ENCODE results near the gene AP2A1.

Gene AP2A1

DNA sequence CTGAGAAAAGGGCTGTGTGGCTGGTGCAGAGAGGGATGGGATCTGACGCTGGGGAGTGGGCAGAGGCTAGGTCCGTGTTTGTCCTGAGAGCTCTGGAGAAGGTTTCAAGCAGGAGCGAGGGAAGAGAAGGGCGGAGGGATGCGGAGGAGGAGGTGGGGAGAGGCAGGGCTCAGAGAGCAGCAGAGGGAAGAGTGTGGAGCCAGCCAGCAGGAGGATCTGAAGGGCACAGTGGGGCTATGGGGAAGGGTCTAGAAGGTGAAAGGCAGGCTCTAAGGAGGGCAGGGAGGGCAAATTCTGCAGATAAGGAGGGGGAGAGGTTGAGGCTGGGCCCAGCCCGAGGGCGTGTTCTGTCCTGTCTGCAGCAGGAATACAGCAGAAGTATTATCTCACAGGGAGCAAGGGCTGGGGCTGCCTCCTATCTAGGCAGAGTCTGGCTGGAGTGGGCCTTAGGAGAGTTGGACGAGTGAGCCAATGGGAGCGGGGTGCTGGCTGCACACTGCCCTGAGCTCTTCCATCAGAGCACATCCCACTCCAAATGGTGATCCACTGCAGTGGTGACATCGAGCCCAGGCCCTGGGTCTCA is 6.1 kb downstream of the AP2A1 start:
- Histone ChIP-seq H3K4me2 (no peak overlapping the region), H3K9me3 (replicated peaks in 1 of 11) (no peaks in the 10 kb centered on the region), H3K4me1 (peaks cover 7 to 31% (median 11%) of the 10 kb centered on the region in 10 experiments), H3K36me3 (peaks cover 19 to 68% (median 45%) of the 10 kb centered on the region in 11 experiments; a peak in 18 of 22 replicates), H3K4me3 (no peak overlapping the region), H4K20me1 (peaks cover 27 to 89% (median 65%) of the 10 kb centered on the region in 11 experiments; a peak in 18 of 22 replicates), H3K27me3 (no peaks in the 10 kb centered on the region), H3K9ac (0 out of 22 replicates have a peak overlapping the region, but pooled peaks of 1 of the 11 experiments have one; percentile 13), H3K27ac (no peak overlapping the region)
- no peak for TF ChIP-seq Cebpa-rat (IDR thresholded peaks at IDR 0.05)

DNA sequence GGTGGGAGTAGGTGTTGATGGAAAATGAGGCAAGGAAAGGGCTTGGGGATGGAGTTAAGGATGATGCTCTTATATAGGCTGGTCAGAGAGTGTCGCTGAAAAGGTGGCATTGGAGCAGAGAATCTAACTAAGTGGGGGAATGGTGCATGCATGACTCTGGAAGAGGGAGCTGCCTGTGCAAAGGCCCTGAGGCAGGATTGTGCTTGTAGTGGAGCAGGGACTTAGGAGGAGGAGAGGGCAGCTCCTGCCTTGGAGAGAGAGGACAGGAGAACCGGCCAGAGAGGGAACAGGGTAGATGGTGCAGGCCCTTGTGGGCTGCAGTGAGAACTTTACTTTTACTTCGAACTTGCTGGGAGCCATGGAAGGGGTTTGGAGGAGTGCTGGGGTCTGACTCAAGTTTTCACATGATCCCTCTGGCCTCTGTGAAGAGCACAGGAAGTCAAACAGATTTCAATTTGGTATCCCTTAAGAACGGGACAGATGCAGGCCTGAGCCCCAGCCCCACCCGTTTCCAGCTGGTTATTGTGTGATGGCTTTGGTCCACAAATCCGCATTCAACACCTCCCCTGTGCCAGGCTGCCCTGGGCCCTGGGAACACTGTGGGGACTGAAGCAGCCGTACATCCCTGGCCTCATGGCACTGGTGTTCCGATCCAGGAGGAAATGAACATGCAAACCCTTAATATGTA is 7.0 kb downstream of the AP2A1 start:
- H3K27ac ChIP-seq = no peak overlapping the region; a peak in 1 of 22 replicates
- no peak overlapping the region for H3K4me2 ChIP-seq
- H4K20me1 ChIP-seq = peaks cover 21 to 89% (median 60%) of the 10 kb centered on the region in 11 experiments; a peak in 18 of 22 replicates
- H3K27me3 ChIP-seq = no peaks in the 10 kb centered on the region
- peaks cover 19 to 63% (median 45%) of the 10 kb centered on the region in 11 experiments; a peak in 18 of 22 replicates for H3K36me3 ChIP-seq
- H3K9me3 ChIP-seq (replicated peaks in 1 of 11) = no peaks in the 10 kb centered on the region
- peak overlapping the region in 2 of 11 experiments; percentile 5 to 25; a peak in 3 of 22 replicates for H3K9ac ChIP-seq
- no peak overlapping the region for H3K4me3 ChIP-seq
- TF ChIP-seq Cebpa-rat (IDR thresholded peaks at IDR 0.05) = no peak
- H3K4me1 ChIP-seq = peaks cover 0 to 24% (median 4%) of the 10 kb centered on the region in 10 experiments; a peak in 10 of 20 replicates

DNA sequence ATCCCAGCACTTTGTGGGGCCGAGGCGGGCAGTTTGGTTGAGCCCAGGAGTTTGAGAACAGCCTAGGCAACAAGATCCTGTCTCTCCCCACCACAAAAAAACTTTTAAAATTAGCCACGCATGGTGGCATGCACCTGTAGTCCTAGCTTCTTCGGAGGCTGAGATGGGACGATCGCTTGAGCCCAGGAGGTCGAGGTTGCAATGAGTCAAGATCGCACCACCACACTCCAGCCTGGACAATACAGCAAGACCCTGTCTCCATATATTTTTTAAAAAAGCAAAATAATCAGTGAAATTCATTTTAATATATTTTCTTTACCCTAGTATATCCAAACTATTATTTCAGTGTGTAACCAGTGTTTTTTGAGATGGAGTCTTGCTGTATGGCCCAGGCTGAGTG is 8.2 kb downstream of the AP2A1 start:
- no peak overlapping the region for H3K4me3 ChIP-seq
- no peak overlapping the region for H3K27ac ChIP-seq
- H3K27me3 ChIP-seq = no peaks in the 10 kb centered on the region
- no peaks in the 10 kb centered on the region for H3K9me3 ChIP-seq (replicated peaks in 1 of 11)
- H4K20me1 ChIP-seq = peaks cover 21 to 89% (median 59%) of the 10 kb centered on the region in 11 experiments; a peak in 18 of 22 replicates
- H3K36me3 ChIP-seq = peaks cover 19 to 60% (median 45%) of the 10 kb centered on the region in 11 experiments; a peak in 18 of 22 replicates
- H3K9ac ChIP-seq = no peak overlapping the region
- peaks cover 4 to 25% (median 8%) of the 10 kb centered on the region in 10 experiments; a peak in 18 of 20 replicates for H3K4me1 ChIP-seq
- no peak overlapping the region for H3K4me2 ChIP-seq
- TF ChIP-seq Cebpa-rat (IDR thresholded peaks at IDR 0.05) = no peak

DNA sequence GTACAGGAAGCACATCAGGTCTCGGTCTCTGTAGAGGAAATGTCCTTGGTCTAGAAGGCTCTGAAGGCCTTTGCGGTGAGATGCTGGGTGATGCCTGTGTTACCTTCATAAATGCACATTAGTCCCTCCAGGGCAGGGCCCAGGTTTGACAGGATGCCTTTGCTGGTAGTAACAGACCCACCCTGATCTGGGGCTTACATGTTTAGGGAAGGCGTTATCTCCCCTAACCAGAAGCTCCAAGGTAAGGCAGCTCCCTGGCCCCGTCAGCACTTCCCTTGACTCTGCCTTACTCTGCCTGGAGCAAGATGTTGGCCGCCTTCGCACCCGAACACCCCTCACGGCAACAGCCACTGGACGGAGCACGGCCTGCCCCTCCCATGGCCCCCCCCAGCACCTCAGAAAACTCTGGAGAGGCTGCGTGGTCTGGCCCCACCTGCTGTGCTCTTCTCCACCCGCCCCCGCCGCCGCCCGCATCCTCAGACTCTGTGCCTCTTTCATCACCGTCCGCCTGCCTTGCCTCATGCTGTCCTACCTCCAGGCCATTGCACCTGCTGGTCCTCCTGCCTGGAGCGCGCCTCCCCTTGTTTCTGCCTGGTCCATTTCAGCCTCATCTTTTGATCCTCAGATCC is 9.1 kb downstream of the AP2A1 start:
- peaks cover 8 to 34% (median 16%) of the 10 kb centered on the region in 10 experiments; a peak in 18 of 20 replicates for H3K4me1 ChIP-seq
- H3K4me3 ChIP-seq = no peak overlapping the region
- no peak overlapping the region for H3K4me2 ChIP-seq
- H3K27ac ChIP-seq = no peak overlapping the region
- H4K20me1 ChIP-seq = peaks cover 21 to 89% (median 63%) of the 10 kb centered on the region in 11 experiments; a peak in 18 of 22 replicates
- 0 out of 22 replicates have a peak overlapping the region, but pooled peaks of 2 of the 11 experiments have one; percentile 3 to 15 for H3K9ac ChIP-seq
- no peaks in the 10 kb centered on the region for H3K9me3 ChIP-seq (replicated peaks in 1 of 11)
- H3K36me3 ChIP-seq = peaks cover 16 to 57% (median 37%) of the 10 kb centered on the region in 11 experiments; a peak in 18 of 22 replicates
- TF ChIP-seq Cebpa-rat (IDR thresholded peaks at IDR 0.05) = no peak
- H3K27me3 ChIP-seq = no peaks in the 10 kb centered on the region

DNA sequence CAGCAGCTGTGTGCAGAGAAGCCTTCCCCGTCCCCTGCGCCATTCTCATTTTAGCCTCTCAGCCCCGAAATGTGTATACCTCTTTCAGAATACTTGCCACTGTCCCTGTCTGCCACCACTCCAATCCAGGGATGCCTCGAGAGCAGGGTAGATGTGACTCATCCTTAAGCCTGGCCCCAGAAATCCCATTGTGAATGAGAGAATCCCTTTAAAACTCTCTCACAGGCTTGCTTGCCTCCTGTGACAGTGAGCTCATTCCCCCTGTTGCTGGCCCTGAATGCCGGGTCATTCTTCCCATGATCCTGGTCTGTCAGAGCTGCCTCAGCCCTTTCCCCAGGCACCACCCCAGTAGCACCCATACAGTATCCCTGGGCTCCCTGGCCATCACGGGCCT is 9.6 kb downstream of the AP2A1 start:
- Histone ChIP-seq H3K9me3 (replicated peaks in 1 of 11) (no peaks in the 10 kb centered on the region), H3K4me1 (peaks cover 8 to 39% (median 19%) of the 10 kb centered on the region in 10 experiments; a peak in 18 of 20 replicates), H3K9ac (no peak overlapping the region), H3K27me3 (no peaks in the 10 kb centered on the region), H3K4me2 (no peak overlapping the region), H3K4me3 (no peak overlapping the region), H4K20me1 (peaks cover 21 to 86% (median 65%) of the 10 kb centered on the region in 11 experiments; a peak in 18 of 22 replicates), H3K36me3 (peaks cover 13 to 59% (median 36%) of the 10 kb centered on the region in 11 experiments; a peak in 18 of 22 replicates), H3K27ac (no peak overlapping the region)
- TF ChIP-seq Cebpa-rat (IDR thresholded peaks at IDR 0.05) = no peak

DNA sequence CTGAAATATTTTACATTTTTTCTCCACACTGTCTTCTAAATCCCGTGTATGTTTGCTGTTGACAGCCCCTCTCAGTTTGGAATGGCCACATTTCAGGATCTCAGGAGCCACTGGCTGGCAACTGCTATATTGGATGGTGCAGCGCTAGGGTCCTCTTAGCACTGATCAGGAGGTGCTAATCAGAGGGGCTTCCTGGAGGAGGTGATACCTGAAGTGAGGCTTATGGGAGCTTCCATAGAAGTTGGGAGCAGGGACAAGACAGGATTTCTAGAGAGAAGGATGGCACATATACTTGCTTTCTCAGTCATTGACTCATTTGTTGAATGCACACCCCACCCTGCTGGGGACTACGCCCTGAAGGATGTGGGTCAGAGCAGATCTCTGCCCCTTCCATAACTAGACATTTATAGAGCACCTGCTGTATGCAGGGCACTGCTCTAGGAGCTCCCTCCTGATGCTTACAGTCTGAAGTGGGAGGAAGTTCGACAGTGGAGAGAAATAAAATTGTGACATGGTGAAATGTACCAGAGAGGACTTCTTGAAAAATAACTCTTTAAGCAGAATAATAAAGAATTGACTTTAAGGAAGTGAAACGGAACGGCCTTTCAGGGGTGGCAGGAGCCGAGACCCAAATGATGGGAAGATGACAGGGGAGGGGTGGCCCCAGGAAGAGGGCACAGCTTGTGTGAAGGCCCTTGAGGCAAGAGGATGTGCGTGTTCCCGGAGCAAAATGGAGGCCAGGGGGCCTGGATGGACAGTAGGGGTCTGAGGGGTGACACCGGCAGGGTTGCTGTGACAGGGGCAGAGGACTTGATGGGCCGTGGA is 13.1 kb downstream of the AP2A1 start:
- H3K27ac ChIP-seq = peak overlapping the region in 8 of 11 experiments; percentile 3 to 72 (median 40); a peak in 11 of 22 replicates
- peak overlapping the region in 6 of 11 experiments; percentile 9 to 52 (median 25); a peak in 6 of 22 replicates for H3K9ac ChIP-seq
- peaks cover 36 to 63% (median 46%) of the 10 kb centered on the region in 11 experiments for H3K36me3 ChIP-seq
- no peak for TF ChIP-seq Cebpa-rat (IDR thresholded peaks at IDR 0.05)
- H3K4me1 ChIP-seq = peaks cover 8 to 44% (median 20%) of the 10 kb centered on the region in 10 experiments; a peak in 18 of 20 replicates
- peaks cover 0 to 10% (median 0%) of the 10 kb centered on the region in 11 experiments; a peak in 2 of 22 replicates for H3K9me3 ChIP-seq (replicated peaks in 1 of 11)
- H4K20me1 ChIP-seq = peaks cover 9 to 54% (median 42%) of the 10 kb centered on the region in 11 experiments; a peak in 18 of 22 replicates
- H3K27me3 ChIP-seq = no peaks in the 10 kb centered on the region
- H3K4me2 ChIP-seq = peak overlapping the region in 7 of 11 experiments; percentile 4 to 84 (median 62); a peak in 14 of 22 replicates
- H3K4me3 ChIP-seq = no peak overlapping the region

DNA sequence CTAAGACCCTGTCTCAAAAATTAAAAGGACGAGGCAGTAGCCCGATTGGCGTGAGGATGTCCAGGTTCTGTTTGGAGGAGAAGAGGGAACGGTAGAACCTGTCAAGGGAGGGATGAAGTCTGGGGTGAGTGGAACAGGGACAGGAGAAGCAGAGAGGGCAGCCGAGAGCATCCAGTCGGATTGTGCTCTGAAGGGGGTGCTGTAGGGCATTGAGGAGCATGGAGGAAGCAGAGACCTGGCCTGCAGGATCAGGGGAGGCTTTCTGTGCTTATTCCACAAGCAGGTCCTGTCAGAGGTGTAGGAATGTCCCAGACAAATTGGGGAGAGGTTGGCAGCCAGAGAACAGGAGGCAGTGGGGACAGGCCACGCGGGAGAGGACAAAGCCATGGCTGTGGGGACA is 14.1 kb downstream of the AP2A1 start:
- H3K4me1 ChIP-seq = peaks cover 8 to 44% (median 19%) of the 10 kb centered on the region in 10 experiments; a peak in 18 of 20 replicates
- TF ChIP-seq Cebpa-rat (IDR thresholded peaks at IDR 0.05) = no peak
- peaks cover 0 to 10% (median 0%) of the 10 kb centered on the region in 11 experiments; a peak in 2 of 22 replicates for H3K9me3 ChIP-seq (replicated peaks in 1 of 11)
- no peak overlapping the region for H3K4me3 ChIP-seq
- H3K36me3 ChIP-seq = peaks cover 43 to 65% (median 47%) of the 10 kb centered on the region in 11 experiments
- H4K20me1 ChIP-seq = peaks cover 9 to 48% (median 33%) of the 10 kb centered on the region in 11 experiments; a peak in 17 of 22 replicates
- peak overlapping the region in 7 of 11 experiments; percentile 3 to 72 (median 46); a peak in 10 of 22 replicates for H3K27ac ChIP-seq
- peak overlapping the region in 5 of 11 experiments; percentile 57 to 84 (median 79); a peak in 10 of 22 replicates for H3K4me2 ChIP-seq
- H3K9ac ChIP-seq = peak overlapping the region in 4 of 11 experiments; percentile 38 to 65 (median 48); a peak in 6 of 22 replicates
- no peaks in the 10 kb centered on the region for H3K27me3 ChIP-seq

Measured in BLaER1 treated with 17β-estradiol and CSF1 and Interleukin-3, amounts not matched to agents 10 nM and 100 nM (cell line).